Activated T-helper 1 cell treated with anti-CD3 and anti-CD28 coated beads, Interleukin-12 subunit alpha, Interleukin-12 subunit beta, Interleukin-2, Interleukin-4 antibody, amounts not matched to agents 30 ng/mL and 10 ng/mL and 1 ng/mL, durations not matched to agents 14 hours and 24 hours and 36 hours (primary cell): ENCODE measurements around the gene TMEM132C. TPM values are rescaled to one million over a fixed set of nuclear protein-coding genes. Genes with fewer than 3 reads are reported as not detected.

Experiments used
- DNase-seq: peaks from one replicate; pipeline ENCODE4 v3.0.0; 2021; ENCODE audit warnings: low spot score
- H3K27ac Mint-ChIP-seq: one replicate; pipeline ENCODE4 v1.8.0; 2021; ENCODE audit warnings: mild to moderate bottlenecking, mixed read lengths
- H3K27me3 Mint-ChIP-seq: one replicate; pipeline ENCODE4 v1.8.0; 2022; ENCODE audit warnings: mild to moderate bottlenecking, moderate library complexity, mixed read lengths; ENCODE audit not compliant: insufficient read depth
- H3K36me3 Mint-ChIP-seq: one replicate; pipeline ENCODE4 v1.8.0; 2021; ENCODE audit warnings: low read depth, mixed read lengths
- H3K4me1 Mint-ChIP-seq: one replicate; pipeline ENCODE4 v1.8.0; 2021; ENCODE audit warnings: low read depth, mixed read lengths
- H3K4me3 Mint-ChIP-seq: one replicate; pipeline ENCODE4 v1.8.0; 2021; ENCODE audit warnings: mild to moderate bottlenecking, moderate library complexity, mixed read lengths
- H3K9me3 Mint-ChIP-seq: one replicate; pipeline ENCODE4 v1.8.0; 2021; ENCODE audit warnings: mixed read lengths
- intact Hi-C: fragments of 100-400 bp; cut with micrococcal nuclease; formaldehyde crosslinking; loops from one replicate; pipeline ENCODE4 v1.15.1; 2024
- total RNA-seq: library from RNA; stranded (reverse); gene quantifications from 2 replicates; pipeline ENCODE4 v1.2.3, GENCODE V29; 2022

Gene TMEM132C
- total RNA-seq, 1 donor from 2014 or later: not detected

DNA sequence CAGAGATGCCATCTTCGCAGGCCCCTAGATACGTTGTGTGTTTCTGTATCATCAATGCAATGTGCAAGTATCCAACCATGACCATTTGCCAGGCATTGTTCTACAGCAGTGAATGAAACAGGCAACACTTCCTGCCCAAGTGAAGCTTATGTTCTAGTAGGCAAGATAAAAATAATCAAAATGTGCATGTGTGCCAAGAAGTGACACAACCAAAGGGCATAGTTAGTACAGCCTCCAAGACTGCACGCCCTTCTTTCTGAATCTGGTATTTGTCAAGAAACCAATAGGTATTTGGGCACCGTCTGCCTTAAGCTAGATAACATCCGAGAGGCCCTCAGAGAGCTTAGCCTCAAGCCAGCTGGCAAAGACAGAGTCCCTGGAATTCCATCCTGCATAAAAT, 152.0 kb downstream of the TMEM132C start:
- H3K27ac Mint-ChIP-seq: no peak overlapping the region
- intact Hi-C loops: no loop called here
- no peaks in the 10 kb centered on the region for H3K4me1 Mint-ChIP-seq
- no peaks in the 10 kb centered on the region for H3K36me3 Mint-ChIP-seq
- DNase-seq: no peak
- peaks cover 10% of the 10 kb centered on the region for H3K9me3 Mint-ChIP-seq
- no peak overlapping the region for H3K4me3 Mint-ChIP-seq
- no peaks in the 10 kb centered on the region for H3K27me3 Mint-ChIP-seq

DNA sequence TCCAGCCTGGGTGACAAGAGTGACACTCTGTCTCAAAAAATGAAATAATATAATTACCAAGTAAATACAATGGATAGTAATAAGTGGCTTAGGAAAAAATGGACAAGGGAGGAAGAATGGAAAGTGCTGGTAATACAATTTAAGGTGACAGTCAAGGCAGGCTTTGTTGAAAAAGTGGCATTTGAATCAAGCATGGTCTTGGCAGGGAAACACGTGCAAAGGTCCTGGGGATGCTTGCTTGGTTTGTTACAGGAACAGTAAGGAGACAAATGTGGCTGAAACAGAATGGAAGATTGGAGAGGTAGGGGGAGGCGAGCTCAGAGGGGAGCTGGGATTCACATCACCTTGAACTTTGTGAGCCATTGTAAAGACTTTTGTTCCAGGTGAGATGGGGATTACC, 153.2 kb downstream of the TMEM132C start:
- DNase-seq: no peak
- H3K36me3 Mint-ChIP-seq: no peaks in the 10 kb centered on the region
- intact Hi-C loops: no loop called here
- H3K4me3 Mint-ChIP-seq: no peak overlapping the region
- no peak overlapping the region for H3K27ac Mint-ChIP-seq
- H3K27me3 Mint-ChIP-seq: no peaks in the 10 kb centered on the region
- H3K4me1 Mint-ChIP-seq: no peaks in the 10 kb centered on the region
- peaks cover 18% of the 10 kb centered on the region for H3K9me3 Mint-ChIP-seq

DNA sequence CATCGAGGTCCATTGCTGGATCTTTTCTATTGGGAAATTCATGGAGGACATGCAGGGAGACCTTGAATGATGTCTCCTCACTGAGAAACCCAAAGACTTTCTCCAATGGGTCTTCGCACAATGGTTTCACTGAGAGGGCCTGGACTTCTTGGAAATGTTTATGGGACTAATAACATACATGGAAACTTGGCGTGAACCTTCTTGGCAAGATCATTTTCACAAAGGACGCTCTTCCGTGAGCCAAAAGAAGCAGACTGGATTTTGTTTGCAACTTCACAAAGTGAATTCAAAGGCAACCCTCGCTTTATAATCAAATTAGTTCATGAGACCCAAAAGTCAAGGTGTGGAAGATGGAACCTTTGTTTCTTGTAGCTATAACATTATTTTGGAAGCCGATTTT, 154.4 kb downstream of the TMEM132C start:
- Mint-ChIP-seq H3K4me3 (no peak overlapping the region), H3K27me3 (no peaks in the 10 kb centered on the region), H3K9me3 (peaks cover 14% of the 10 kb centered on the region), H3K27ac (no peak overlapping the region), H3K36me3 (no peaks in the 10 kb centered on the region), H3K4me1 (no peaks in the 10 kb centered on the region)
- no peak for DNase-seq
- intact Hi-C loops: no loop called here

DNA sequence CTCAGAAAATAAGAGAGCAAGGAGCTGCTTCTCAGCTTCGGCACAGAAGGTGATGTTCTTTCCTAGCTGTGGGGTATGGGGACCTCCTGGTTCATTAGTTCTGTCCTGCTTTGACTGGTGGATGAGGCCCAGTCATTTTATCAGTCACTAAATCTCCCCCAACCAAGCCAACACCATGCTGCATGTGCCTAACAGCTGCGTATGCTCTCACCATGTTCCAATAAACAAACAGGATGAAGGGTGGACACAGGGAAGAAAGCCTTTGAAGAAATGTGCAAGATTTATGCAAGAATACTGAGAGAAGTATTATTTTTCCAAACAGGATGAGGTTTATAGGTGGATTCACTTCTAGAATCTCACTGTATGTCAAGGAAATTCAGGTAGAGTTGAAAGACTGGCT, 156.2 kb downstream of the TMEM132C start:
- no peaks in the 10 kb centered on the region for H3K27me3 Mint-ChIP-seq
- intact Hi-C loops: no loop called here
- no peak overlapping the region for H3K4me3 Mint-ChIP-seq
- no peak overlapping the region for H3K27ac Mint-ChIP-seq
- H3K36me3 Mint-ChIP-seq: no peaks in the 10 kb centered on the region
- DNase-seq: no peak
- H3K4me1 Mint-ChIP-seq: no peaks in the 10 kb centered on the region
- H3K9me3 Mint-ChIP-seq: peaks cover 14% of the 10 kb centered on the region

DNA sequence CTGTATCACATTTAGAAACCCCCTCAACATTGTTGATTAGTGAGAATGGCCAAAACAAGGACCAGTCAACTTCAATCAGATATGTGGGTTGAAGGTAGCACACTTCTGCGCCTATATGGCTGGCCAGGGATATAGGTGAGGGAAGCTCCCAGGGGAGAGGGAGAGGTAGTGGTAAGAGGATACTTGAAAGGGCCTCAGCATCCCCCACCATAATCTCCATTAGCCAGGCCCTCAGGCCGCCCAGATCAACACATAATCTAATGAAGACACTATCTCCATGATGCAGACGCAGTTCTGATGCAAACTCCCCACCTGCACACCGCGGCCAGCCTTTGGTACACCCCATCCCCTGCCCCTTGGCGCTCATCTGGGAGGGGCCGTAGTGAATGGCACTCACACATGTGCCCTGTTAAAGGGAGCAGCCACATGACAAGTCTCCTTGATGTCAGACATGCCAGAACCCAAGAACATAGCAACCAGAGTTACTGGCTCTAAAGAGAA, 158.0 kb downstream of the TMEM132C start:
- H3K36me3 Mint-ChIP-seq: no peaks in the 10 kb centered on the region
- H3K4me1 Mint-ChIP-seq: no peaks in the 10 kb centered on the region
- peaks cover 14% of the 10 kb centered on the region for H3K9me3 Mint-ChIP-seq
- no peak for DNase-seq
- no peak overlapping the region for H3K4me3 Mint-ChIP-seq
- H3K27me3 Mint-ChIP-seq: no peaks in the 10 kb centered on the region
- intact Hi-C loops: no loop called here
- H3K27ac Mint-ChIP-seq: no peak overlapping the region

DNA sequence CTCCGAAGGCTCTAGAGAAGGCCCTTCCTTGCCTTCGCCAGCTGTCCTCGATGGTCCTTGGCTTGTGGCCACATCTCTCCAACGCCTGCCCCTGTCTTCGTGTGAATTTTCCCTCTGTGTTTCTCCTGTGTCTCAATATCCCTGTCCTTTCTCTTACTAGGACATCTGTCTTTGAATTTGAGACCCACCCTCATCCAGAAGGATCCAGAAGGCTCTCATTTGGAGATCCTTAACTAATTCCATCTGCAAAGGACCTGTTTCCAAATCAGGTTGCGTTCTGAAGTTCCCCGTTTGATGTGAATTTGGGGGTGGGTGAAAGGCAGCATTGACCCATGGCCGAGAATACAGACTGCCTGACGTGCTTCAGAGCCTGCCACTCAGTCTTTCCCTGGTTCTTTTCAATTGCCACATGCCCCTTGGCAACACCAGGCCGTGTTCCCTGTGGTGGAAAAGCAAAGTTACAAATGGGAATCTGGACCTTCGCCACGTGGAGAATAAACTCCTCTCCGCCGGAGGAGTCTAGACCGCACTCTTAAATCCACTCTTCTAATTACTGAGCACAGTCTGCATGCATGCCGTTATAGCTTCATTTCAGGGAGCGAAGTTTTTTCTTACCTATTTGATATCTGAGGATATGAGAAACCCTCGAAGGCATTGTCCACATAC, 158.8 kb downstream of the TMEM132C start:
- H3K27me3 Mint-ChIP-seq: no peaks in the 10 kb centered on the region
- H3K4me3 Mint-ChIP-seq: no peak overlapping the region
- no peak for DNase-seq
- peaks cover 9% of the 10 kb centered on the region for H3K9me3 Mint-ChIP-seq
- no peak overlapping the region for H3K27ac Mint-ChIP-seq
- intact Hi-C loops: no loop called here
- no peaks in the 10 kb centered on the region for H3K4me1 Mint-ChIP-seq
- no peaks in the 10 kb centered on the region for H3K36me3 Mint-ChIP-seq

DNA sequence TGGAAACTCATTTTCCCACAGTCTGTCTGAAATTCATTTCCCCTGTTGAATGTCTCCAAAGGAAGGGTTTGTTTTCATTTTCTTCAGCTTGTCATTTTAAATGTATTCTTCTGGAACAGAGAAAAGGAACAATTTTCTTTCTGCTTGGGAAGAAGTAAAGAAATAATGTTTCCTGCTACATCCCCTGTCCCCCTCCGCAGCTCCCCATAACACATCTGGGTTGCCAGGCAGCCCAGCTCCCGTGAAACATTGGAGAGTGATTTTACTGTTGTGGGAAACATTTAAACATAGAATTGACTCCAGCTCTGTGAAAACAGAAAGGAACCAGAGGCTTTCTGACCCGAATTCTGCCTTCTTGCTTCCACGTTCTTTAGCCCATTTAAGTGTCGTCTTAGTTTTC, 159.5 kb downstream of the TMEM132C start:
- Mint-ChIP-seq H3K9me3 (peaks cover 13% of the 10 kb centered on the region), H3K27ac (no peak overlapping the region), H3K36me3 (no peaks in the 10 kb centered on the region), H3K4me1 (no peaks in the 10 kb centered on the region), H3K4me3 (no peak overlapping the region), H3K27me3 (no peaks in the 10 kb centered on the region)
- intact Hi-C loops: no loop called here
- no peak for DNase-seq

DNA sequence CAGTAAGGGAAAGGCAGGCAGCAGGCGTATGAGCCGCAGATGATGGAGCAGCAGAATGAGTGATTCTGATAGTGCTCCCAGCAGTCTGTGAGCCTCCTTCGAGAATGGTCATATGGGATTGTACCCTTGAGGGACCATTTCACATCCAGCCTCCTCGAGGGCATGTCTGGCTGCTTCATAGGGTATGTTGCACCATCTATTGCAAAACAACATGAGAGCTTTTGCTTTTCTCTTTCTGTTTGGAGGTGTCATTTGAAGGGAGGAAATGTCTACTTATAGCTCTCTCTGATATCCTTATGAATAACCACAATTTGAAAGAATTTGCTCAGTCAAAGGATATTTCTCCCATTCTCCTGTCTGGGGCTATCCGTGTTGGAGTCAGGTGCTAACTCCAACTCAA, 172.8 kb downstream of the TMEM132C start:
- Mint-ChIP-seq H3K9me3 (peaks cover 14% of the 10 kb centered on the region), H3K27ac (no peak overlapping the region), H3K36me3 (no peaks in the 10 kb centered on the region), H3K4me1 (no peaks in the 10 kb centered on the region), H3K4me3 (no peak overlapping the region), H3K27me3 (no peaks in the 10 kb centered on the region)
- no peak for DNase-seq
- intact Hi-C loops: no loop called here

DNA sequence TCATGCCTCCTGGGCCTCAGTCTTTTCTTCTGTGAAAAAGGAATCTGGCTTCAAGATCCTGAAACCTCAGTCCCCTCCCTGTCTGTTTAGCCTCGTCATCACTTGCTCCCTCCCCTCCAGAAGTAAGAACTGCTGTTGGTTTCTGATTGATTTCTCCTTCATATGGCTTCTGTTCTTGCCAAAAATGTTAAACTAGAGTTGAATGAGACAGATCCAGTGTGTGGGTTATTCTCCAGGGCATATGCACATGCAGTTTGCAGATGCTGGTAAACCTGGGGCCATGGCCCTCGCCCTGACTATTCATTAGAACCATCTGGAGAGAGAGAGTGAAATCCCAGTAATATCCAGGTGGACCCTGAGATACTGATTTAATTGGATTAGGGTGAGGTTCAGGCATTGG, 175.1 kb downstream of the TMEM132C start:
- intact Hi-C loops: no loop called here
- Mint-ChIP-seq H3K27me3 (no peaks in the 10 kb centered on the region), H3K27ac (no peak overlapping the region), H3K4me3 (no peak overlapping the region), H3K4me1 (no peaks in the 10 kb centered on the region), H3K9me3 (peaks cover 14% of the 10 kb centered on the region), H3K36me3 (no peaks in the 10 kb centered on the region)
- no peak for DNase-seq

DNA sequence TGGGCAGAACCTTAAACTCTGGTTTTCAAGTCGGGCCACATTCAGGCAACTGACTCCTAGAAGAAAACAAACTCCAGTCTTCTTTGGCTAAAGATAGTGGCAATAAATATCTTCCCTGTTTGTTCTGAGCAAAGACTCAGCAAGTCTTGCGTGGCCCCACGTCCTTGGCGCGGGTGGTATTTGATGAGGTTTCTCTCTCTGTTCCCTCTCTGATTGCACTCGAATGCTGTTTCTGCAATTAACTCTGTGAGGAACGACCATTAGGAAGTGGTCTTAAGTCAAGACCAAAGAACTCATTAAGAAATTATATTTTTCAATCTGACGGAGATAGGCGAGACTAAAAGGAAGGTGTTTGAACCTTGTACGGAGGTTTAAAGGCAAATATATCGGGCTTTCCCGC, 177.6 kb downstream of the TMEM132C start:
- no peak overlapping the region for H3K27ac Mint-ChIP-seq
- H3K4me1 Mint-ChIP-seq: no peaks in the 10 kb centered on the region
- no peak overlapping the region for H3K4me3 Mint-ChIP-seq
- H3K36me3 Mint-ChIP-seq: no peaks in the 10 kb centered on the region
- intact Hi-C loops: no loop called here
- DNase-seq: no peak
- H3K9me3 Mint-ChIP-seq: peaks cover 5% of the 10 kb centered on the region
- no peaks in the 10 kb centered on the region for H3K27me3 Mint-ChIP-seq

DNA sequence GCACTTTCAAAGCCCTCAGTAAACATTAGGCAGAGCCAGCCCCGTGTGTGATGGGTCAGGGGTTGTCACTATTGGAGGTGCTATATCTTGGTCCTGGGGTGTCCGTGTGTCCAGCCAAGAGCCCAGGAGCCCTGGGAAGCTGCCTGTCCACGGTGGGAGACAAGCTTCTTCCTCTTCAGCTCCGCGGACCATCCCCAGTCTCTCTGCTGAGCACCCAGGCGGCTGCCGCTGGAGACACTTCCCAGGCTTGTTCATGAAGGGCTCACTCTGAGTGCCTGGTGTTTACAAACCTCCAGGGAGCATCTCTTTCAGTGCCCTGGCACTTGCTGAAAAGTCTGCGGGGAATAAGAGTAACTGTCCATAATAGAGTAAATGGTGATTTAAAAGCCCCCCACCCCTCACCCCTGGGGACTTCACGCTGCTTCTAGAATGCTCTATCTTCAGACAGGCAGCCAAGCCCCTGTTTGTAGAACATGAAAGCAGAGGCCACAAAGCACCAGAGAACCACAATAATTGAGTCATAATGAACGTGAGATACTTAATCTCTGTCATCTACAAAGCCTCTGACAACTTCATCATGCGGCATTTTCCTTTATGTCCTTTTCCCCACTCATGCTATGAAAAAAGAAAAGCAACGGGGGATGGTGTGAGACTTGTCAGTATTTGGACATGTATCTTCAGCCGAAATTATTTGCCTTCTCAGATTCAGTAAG, 178.6 kb downstream of the TMEM132C start:
- Mint-ChIP-seq H3K36me3 (no peaks in the 10 kb centered on the region), H3K4me3 (no peak overlapping the region), H3K4me1 (no peaks in the 10 kb centered on the region), H3K9me3 (peaks cover 4% of the 10 kb centered on the region), H3K27ac (no peak overlapping the region), H3K27me3 (no peaks in the 10 kb centered on the region)
- intact Hi-C loops: no loop called here
- no peak for DNase-seq

DNA sequence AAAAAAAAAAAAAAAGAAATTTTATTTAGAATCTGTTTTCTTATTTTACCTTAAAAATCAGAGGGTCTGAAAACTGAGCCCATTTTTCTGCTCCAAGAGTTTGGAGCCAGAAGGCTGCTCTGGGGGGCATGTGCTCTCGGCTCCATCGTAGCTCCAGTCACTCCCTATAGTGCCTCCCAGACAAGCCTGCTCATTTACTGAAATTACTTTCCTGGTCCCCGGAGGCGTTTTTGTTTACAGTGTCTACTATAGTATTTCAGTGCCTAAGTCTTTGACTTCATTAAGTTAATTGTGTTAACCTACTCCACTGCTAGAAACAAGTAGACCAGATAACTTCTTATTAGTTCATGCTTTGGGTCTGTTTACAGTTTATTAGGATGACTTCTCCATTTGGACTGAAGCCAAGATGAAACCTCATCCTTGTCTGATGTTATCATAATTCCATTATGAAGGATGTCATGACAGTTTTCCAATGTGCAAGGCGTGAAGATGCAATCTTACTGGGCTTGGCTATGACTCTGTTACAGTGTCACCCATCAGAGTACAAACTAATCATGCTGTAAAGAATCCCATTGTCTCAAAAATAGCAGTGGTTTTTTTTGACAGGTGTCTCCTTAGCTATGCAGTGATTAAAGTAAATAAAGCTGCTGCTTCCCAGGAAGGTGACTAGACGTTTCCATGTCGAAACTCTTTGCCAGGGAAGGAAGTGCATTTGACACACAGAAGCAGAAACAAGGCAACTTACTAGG, 182.3 kb downstream of the TMEM132C start:
- DNase-seq: no peak
- peaks cover 9% of the 10 kb centered on the region for H3K9me3 Mint-ChIP-seq
- no peak overlapping the region for H3K27ac Mint-ChIP-seq
- H3K4me1 Mint-ChIP-seq: no peaks in the 10 kb centered on the region
- H3K27me3 Mint-ChIP-seq: no peaks in the 10 kb centered on the region
- no peaks in the 10 kb centered on the region for H3K36me3 Mint-ChIP-seq
- intact Hi-C loops: no loop called here
- no peak overlapping the region for H3K4me3 Mint-ChIP-seq

DNA sequence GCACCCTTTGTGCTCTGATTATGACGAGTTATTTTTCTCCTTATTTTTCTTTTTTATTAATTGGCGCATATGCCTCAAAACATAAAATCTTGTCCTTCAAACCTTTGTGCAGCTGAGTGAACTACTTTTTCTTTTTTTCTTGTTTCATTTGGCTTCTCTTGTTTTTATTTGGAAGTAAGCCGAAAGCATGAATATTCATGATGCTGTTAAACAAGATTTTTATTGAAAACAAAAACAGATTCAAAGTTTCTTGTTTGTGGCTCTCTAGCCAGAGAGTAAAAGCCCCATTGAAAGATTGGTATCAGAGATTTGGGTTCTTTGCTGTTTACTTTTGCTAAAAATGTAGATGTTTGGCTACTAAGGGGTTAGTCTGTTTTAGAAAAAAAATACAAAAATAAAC, 183.8 kb downstream of the TMEM132C start:
- Mint-ChIP-seq H3K9me3 (peaks cover 9% of the 10 kb centered on the region), H3K4me3 (no peak overlapping the region), H3K4me1 (no peaks in the 10 kb centered on the region), H3K27ac (no peak overlapping the region), H3K36me3 (no peaks in the 10 kb centered on the region), H3K27me3 (no peaks in the 10 kb centered on the region)
- no peak for DNase-seq
- intact Hi-C loops: no loop called here
